ENCODE results near the gene UGT1A7. TPM values are rescaled to one million over a fixed set of nuclear protein-coding genes. Genes with fewer than 3 reads are reported as not detected.

The UGT1A7 gene
- total and polyA plus RNA-seq, 3 donors from 2014 or later = 0.19 TPM; not detected in 2

DNA sequence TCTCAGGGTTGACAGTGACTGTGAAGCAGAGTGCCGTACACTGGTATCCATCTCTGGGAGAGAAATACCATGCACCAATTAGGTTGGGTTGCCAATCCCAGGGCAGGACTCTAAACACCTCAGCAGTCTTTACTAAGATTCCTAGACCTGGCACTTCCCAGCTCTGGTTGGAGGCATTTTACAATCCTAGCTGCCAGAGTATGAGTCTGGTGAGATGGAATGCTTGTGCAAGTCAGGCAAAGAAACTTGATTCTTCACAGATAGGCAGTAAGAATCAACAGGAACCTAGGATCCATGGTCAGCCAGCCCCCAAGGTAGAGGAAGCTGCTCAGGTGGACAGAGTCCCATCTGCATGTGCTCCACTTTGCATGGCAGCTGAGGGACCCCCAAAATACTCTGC, 25.0 kb downstream of the UGT1A7 start:
- intact Hi-C loops (cut with DNase I; ENCODE audit: low total_unique reads) = no loop called here
- TF ChIP-seq POLR2A (IDR thresholded peaks at IDR 0.05) = no peak
- TF ChIP-seq, protein P1, sequence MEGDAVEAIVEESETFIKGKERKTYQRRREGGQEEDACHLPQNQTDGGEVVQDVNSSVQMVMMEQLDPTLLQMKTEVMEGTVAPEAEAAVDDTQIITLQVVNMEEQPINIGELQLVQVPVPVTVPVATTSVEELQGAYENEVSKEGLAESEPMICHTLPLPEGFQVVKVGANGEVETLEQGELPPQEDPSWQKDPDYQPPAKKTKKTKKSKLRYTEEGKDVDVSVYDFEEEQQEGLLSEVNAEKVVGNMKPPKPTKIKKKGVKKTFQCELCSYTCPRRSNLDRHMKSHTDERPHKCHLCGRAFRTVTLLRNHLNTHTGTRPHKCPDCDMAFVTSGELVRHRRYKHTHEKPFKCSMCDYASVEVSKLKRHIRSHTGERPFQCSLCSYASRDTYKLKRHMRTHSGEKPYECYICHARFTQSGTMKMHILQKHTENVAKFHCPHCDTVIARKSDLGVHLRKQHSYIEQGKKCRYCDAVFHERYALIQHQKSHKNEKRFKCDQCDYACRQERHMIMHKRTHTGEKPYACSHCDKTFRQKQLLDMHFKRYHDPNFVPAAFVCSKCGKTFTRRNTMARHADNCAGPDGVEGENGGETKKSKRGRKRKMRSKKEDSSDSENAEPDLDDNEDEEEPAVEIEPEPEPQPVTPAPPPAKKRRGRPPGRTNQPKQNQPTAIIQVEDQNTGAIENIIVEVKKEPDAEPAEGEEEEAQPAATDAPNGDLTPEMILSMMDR (IDR thresholded peaks at IDR 0.05) = no peak
- H3K36me3 ChIP-seq (ENCODE audit: low read depth, missing control alignments) = no peaks in the 10 kb centered on the region
- 20 to 59% methylated on average over 1 of the region's 1 CpG for WGBS, 2 donors
- no peaks in the 10 kb centered on the region for H3K4me1 ChIP-seq
- no peak overlapping the region for H3K27ac ChIP-seq
- H3K9me3 ChIP-seq = no peaks in the 10 kb centered on the region
- no peak for DNase-seq
- H3K4me3 ChIP-seq = no peak overlapping the region
- H3K27me3 ChIP-seq = no peaks in the 10 kb centered on the region

DNA sequence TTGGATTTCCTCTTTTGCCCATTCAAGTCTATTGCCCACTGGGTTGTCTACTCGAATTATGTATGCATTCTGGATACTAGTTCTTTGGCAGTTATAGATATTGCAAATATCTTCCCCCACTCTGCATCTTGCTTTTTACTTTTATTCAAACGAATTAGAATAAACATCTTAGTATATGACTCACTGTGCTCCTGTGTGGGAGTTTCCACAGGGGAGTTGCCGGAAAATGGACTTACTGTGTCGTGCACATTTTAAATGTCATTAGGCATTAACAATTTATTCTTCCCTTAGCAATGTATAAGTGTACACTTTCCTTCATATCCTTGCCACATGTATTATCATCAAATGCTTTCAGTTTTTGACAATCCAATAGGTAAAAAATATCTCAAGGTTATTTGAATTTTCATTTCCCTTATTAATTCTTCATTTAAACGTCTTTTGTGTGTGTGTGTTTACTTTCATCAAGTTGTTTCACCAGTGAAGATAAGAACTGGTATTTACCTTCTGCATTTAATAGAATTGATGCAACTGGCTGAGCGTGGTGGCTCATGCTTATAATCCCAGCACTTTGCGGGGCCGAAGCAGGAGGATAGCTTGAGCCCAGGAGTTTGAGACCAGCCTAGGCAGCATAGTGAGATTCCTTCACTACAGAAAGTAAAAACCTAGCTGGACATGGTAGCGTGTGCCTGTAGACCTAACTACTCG, 26.4 kb downstream of the UGT1A7 start:
- Histone ChIP-seq H3K27ac (no peak overlapping the region), H3K9me3 (no peaks in the 10 kb centered on the region), H3K4me3 (no peak overlapping the region), H3K27me3 (no peaks in the 10 kb centered on the region), H3K36me3 (ENCODE audit: low read depth, missing control alignments) (no peaks in the 10 kb centered on the region), H3K4me1 (no peaks in the 10 kb centered on the region)
- DNase-seq = no peak
- intact Hi-C loops (cut with DNase I; ENCODE audit: low total_unique reads) = no loop called here
- no peak for TF ChIP-seq POLR2A (IDR thresholded peaks at IDR 0.05)
- TF ChIP-seq, protein P1 (IDR thresholded peaks at IDR 0.05) = no peak
- 57 to 58% methylated on average over 10 of the region's 10 CpGs for WGBS, 2 donors

DNA sequence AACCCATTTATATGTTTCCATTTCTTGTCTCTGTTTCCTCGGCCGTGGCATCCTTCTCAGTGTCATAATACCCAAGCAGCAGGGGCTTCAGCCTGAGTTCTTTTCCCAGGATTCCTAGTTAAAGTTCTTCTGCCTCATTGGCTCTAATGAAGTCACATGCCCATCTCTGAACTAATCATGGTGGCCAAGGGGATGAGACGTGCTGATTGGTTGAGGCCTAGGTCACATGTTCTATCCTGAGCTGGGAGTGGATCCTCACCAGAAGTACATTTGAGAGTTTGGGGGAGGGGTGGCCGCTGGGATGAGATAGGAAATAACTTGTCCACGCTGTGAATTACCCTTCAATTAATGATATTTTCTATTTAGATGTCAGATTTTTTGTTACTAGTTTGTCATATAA, 27.2 kb downstream of the UGT1A7 start:
- H3K27ac ChIP-seq = no peak overlapping the region
- no peak for TF ChIP-seq POLR2A (IDR thresholded peaks at IDR 0.05)
- TF ChIP-seq, protein P1 (IDR thresholded peaks at IDR 0.05) = no peak
- H3K27me3 ChIP-seq = no peaks in the 10 kb centered on the region
- no peaks in the 10 kb centered on the region for H3K9me3 ChIP-seq
- no peaks in the 10 kb centered on the region for H3K36me3 ChIP-seq (ENCODE audit: low read depth, missing control alignments)
- no peaks in the 10 kb centered on the region for H3K4me1 ChIP-seq
- H3K4me3 ChIP-seq = no peak overlapping the region
- peak; percentile 73 for DNase-seq
- 69 to 71% methylated on average over 5 of the region's 5 CpGs for WGBS, 2 donors
- intact Hi-C loops (cut with DNase I; ENCODE audit: low total_unique reads) = no loop called here

DNA sequence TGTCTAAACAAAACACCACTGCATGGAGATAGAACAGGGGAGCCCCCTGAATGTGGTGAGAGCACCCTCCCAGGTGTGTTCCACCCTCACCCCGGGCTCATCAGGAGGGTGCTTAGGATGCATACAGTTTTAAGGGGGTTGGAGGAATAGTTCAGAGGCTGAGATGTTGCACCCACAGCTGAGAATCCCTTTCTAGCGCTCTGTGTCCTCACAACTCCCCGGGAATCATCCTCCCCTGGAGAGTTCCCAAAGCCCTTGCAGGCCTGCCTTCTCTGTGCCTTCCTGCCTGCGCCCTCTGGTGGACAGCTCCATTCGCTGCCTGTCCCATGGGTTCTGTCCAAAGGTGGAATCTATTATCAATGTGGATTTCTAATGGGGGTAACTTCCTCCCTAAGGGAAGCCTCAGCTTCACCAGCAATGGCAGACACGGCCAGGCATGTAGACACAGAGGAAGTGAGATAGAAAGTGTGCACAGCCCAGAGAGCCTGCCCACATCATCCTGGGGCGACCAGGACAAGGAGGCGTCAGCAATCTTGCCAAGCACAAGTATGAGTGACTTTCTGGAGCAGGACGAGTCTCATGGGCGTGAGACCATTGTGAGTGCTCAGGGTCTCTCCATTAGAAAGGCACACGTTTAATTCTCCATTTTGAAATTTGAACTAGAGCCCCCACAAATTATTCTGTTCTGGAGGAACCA, 29.8 kb downstream of the UGT1A7 start:
- Histone ChIP-seq H3K27me3 (no peaks in the 10 kb centered on the region), H3K4me3 (no peak overlapping the region), H3K36me3 (ENCODE audit: low read depth, missing control alignments) (no peaks in the 10 kb centered on the region), H3K9me3 (no peaks in the 10 kb centered on the region), H3K4me1 (no peaks in the 10 kb centered on the region), H3K27ac (no peak overlapping the region)
- DNase-seq = peak; percentile 91
- whole genome bisulfite sequencing, 2 donors = 43 to 59% methylated on average over 8 to 11 of the region's 11 CpGs
- TF ChIP-seq, protein P1 (IDR thresholded peaks at IDR 0.05) = peak; percentile 61 to 81 (median 63)
- no peak for TF ChIP-seq POLR2A (IDR thresholded peaks at IDR 0.05)
- intact Hi-C loops (cut with DNase I; ENCODE audit: low total_unique reads) = no loop called here

Data from testis (tissue), 3 donors.